ENCODE data around the gene TTC9.
A peak's percentile ranks its signal among the peaks of the same experiment; 100 is the strongest.
"Not testable (repeated sequence)": the region's sequence is repeated elsewhere in the genome, so short reads cannot be mapped to it uniquely, and the experiment has no call there.

TTC9 gene

GRCh38 chr14:70685474-70686197 is 43.9 kb downstream of the TTC9 start:
- DNase-seq: no peak

DNA sequence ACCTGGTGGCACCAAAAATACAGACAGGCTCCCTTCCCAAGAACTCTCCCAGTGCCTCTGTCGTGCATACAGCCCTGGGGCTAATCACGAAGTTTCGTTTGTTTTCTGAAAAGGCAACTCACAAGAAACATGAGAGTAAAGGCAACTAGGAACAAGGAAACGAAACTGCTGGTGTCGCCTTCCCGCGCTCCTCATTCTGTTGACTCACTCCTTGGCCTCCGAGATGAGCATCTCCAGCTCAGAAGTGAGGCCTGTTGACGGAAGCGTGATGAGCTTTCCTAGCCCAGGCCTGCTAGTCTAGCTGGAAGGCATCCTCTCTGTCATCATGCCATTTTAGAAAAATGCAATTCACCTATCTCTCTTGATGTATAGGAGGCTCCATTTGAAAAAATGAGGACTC is 50.5 kb downstream of the TTC9 start:
- no peak for DNase-seq

GRCh38 chr14:70696026-70696425 is 54.3 kb downstream of the TTC9 start:
- DNase-seq: no peak

DNA sequence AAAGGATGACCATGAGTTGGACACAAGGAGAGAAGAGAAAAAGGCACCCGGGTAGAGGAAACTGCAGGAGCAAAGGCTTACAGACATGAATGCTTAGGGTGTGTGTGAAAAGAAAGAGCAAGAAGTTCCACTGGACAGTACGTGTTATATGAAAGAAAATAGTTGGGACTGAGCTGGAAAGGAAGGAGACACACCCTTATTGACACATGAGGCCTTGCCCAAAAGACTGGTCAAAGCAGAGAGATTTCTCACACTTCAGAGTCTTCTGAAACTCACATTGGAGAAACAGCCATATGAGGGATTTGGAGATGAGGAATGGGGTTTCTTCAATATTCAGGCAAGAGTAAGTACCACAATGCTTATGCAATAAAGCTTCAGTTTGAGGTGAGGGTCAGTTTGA is 56.0 kb downstream of the TTC9 start:
- no peak for DNase-seq

DNA sequence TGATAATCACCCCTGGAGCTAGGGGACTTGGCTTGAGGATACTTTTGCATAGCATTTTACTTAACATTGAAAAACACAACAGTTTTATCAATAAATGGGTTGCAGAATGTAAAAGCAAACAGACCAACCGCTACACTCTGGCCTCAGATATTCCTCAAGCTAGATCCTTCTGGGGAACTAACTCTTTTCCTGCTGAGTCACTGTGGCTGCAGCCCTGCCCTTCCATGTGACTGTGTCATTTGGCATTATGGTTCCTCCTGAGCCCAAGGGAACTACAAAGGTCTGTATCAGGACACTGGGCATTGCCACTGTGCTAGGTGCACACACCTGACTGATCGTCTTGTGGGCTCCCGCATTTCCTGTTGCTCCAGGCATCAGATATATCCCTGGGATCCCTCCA is 56.6 kb downstream of the TTC9 start:
- no peak for DNase-seq

DNA sequence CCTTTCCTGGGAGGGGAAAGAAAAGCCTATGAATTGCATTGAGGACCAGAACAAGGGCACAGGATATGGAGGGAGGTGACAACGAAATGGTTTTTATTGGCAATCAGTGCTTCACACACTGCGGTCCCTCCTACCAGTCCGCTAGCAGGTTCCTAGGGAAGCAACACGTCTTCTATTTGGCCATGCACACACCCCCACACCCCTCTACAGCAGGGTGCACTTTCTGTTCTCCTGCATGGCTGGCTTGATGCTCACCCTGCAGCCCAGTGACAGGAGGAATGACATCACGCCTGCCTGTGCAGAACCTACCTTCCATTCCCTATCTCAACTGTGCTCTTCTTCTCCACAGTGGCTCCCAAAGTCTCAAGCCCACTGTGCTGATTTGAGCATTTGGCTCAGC is 57.9 kb downstream of the TTC9 start:
- no peak for DNase-seq

GRCh38 chr14:70700955-70701585 is 59.4 kb downstream of the TTC9 start:
- DNase-seq: no peak

DNA sequence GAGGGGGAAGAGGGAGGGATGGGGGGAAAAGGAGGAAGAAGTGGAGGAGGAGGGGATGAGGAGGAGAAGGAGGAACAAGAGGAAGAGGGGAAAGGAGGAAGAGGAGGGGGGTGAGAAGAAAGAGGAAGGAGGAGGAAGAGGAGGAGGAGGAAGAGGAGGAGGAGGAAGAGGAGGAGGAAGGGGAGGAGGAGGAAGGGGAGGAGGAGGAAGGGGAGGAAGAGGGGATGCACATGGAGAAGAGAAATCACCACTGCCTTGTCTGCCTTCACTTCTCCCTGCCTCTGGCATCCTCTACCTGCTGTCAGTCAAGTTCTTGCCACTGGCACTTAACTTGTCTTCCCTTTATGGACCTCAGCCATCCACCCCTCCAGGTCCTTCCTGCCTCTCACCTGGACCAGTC is 59.9 kb downstream of the TTC9 start:
- DNase-seq: no peak

- DNase-seq: no peak
These were observed 60.4 kb downstream of the TTC9 start for GRCh38 chr14:70702161-70702560.

GRCh38 chr14:70703621-70704168 is 62.0 kb downstream of the TTC9 start:
- DNase-seq: not testable (repeated sequence)

DNA sequence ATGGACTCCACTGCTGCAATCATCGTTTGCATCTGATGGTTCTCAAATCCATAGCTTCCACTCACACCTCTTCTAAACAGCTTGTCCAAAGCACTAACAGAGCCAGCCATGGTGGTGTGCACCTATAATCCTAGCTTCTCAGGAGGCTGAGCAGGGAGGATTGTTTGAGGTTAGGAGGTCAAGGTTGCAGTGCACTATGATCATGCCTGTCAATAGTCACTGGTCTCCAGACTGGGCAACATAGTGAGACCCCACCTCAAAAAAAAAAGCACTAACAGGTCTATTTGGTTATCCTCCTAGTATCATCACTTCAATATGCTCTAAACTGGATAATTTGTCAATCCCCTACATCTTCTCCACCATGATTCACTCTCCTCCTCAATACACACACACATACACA is 63.2 kb downstream of the TTC9 start:
- no peak for DNase-seq

DNA sequence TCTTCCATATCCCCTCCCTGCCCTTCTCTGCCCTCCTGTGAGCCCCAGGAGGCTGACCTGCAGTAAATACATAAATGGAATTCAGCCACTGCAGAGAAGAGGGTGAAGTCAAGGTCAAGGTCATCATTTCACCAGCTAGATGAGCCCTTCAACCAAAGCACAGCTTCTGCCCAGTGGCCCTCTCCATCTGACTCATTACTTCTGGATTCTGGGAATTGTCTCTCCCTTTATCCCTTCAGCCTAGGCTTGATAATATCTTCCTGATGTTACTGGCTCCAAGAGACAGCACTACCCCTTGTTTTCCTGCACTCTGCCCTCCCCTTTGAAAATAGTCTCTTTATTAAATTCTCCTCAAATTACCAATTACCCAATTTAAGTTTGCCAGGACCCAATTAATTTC is 64.5 kb downstream of the TTC9 start:
- no peak for DNase-seq

GRCh38 chr14:70707138-70708038 is 65.7 kb downstream of the TTC9 start:
- no peak for DNase-seq

GRCh38 chr14:70708717-70709570 is 67.2 kb downstream of the TTC9 start:
- DNase-seq: no peak

DNA sequence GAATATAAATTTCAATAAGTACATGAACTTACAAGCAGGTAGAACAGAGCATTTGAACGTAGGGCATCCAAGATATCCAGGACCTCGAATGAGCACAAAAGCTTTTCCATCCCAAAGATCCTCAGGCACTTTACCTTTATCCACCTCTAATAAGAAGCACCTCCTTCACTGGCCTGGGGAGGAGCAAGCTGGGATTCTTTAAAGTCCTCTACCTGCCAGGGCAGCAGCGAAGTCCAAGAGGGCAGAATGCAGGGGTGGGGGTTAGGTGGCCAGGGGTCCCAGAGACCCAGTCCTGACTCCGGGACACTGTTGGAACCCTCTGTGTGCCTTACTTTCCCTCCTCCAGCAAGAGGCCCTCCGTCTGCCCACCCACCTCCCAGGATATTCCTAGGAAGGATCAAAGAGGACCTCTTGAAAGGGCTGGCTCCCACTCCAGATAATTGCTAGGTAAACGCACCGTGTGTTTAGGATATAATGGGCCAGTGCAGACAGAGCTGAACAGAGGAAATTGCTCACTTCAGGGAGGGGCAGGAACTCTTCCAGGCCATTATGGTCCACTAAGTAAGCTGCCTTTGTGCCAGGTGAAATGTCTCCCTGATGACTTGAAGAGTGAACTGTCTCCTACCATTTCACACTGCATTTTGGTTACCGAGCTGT is 68.1 kb downstream of the TTC9 start:
- DNase-seq: no peak

DNA sequence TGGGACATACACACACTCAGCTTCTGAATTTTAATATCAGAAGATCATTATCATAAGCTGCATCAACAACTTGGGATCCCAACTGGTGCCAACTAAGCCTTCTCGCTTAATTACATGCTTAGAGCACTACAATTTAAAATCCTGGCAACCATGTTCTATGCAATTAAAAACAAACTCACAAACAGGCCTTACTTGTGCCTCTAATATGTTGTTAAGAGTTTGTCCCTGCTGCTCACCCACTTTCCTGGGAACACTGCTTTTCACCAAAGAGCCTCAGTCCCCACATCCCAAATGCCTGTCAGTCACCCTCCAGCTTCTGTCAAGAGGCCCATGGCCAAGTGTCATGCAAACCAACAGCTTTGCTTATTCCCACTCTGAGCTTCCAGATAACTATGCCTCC is 69.7 kb downstream of the TTC9 start:
- no peak for DNase-seq

DNA sequence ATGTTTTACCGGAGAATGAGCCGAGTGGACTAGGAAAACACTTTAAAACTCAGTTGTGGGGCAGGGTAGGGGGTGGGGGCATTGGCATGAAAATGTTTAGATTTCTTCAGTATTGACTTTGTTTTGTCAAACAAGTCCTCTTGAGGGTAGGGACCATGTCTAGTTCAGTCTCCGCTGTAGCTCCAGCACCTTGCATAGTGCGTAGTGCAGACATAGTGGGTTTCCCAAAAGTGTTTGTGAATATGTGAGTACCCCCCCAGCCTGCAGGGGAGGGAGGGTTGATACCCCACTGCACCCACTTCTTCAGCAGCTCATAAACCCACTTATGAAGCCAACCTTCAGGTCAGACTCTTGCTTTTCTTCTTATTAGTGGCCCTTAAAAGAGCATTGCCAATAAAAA is 71.4 kb downstream of the TTC9 start:
- no peak for DNase-seq

- no peak for DNase-seq
These were observed 71.8 kb downstream of the TTC9 start for GRCh38 chr14:70713511-70713916.

DNA sequence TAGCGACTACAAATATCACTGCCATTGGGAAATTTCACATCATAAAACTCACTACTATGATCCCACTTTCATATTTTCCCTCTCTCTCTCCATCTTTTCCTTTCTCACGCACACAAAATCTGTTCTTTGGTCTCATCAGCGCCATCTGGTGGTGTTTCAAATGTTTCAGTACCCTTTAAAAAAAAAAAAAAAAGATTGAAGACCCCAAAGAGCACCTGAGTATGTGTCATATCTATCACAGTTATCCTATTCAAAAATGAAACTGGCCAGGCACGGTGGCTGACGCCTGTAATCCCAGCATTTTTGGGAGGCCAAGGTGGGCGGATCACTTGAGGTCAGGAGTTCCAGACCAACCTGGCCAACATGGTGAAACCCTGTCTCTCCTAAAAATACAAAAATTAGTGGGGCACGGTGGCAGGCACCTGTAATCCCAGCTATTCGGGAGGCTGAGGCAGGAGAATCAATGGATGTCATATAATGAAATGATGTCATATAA is 72.4 kb downstream of the TTC9 start:
- DNase-seq: peak; percentile 34 to 51

DNA sequence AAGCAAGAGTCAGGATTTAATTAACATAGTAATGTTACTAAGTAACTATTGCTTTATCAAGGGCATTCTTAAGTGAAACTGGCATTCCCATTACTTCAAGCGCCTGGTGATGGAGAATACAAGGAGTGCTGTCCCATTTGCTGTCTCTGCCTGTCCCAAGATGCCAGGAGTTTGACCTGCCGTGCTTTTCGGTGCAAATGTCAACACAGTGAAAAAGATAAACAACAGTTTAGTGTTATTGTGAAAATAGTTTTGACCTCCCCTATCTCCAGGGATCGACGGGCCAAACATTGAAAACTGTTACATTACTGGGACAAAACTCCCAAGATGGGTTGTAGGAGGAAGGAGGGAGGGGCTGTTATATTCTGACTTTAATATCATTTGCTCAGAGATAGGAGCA is 74.8 kb downstream of the TTC9 start:
- DNase-seq: no peak

- no peak for DNase-seq
These were observed 75.2 kb downstream of the TTC9 start for GRCh38 chr14:70716958-70717357.

Measured in SW 1271 (cell line).